Mammary epithelial cell (primary cell): ENCODE data around the gene ESRP2.

Source experiments
- EZH2 ChIP-seq: IDR thresholded peaks from 2 replicates; pipeline ENCODE4 v1.6.1; 2012; ENCODE audit warnings: low read length, inconsistent platforms, borderline replicate concordance
- TF ChIP-seq, protein P1 (sequence below), 2 donors: IDR thresholded peaks in 1 of 2; conservative IDR thresholded peaks in 1 of 2; 2 replicates each; pipeline ENCODE4 v1.5.1; 2011 to 2012; ENCODE audit warnings: inconsistent platforms in 2 of 2, low read length in 2 of 2, mild to moderate bottlenecking in 2 of 2, control low read depth in 1 of 2, low read depth in 1 of 2; ENCODE audit not compliant: insufficient read depth in 1 of 2; ENCODE audit errors: extremely low read depth in 1 of 2

- TF ChIP-seq, protein P1, sequence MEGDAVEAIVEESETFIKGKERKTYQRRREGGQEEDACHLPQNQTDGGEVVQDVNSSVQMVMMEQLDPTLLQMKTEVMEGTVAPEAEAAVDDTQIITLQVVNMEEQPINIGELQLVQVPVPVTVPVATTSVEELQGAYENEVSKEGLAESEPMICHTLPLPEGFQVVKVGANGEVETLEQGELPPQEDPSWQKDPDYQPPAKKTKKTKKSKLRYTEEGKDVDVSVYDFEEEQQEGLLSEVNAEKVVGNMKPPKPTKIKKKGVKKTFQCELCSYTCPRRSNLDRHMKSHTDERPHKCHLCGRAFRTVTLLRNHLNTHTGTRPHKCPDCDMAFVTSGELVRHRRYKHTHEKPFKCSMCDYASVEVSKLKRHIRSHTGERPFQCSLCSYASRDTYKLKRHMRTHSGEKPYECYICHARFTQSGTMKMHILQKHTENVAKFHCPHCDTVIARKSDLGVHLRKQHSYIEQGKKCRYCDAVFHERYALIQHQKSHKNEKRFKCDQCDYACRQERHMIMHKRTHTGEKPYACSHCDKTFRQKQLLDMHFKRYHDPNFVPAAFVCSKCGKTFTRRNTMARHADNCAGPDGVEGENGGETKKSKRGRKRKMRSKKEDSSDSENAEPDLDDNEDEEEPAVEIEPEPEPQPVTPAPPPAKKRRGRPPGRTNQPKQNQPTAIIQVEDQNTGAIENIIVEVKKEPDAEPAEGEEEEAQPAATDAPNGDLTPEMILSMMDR (conservative IDR thresholded peaks at IDR 0.05 in 1 of 2, IDR thresholded peaks at IDR 0.05 in 1 of 2; ENCODE audit: extremely low read depth in 1 of 2, insufficient read depth in 1 of 2, low read depth in 1 of 2, low read length in 2 of 2) = no peak
- no peak for TF ChIP-seq EZH2
Observed at GRCh38 chr16:68283346-68283745, 47.4 kb upstream of the ESRP2 start.
